Natural killer cell (primary cell): ENCODE results near the gene BNIP3. TPM values are rescaled to one million over a fixed set of nuclear protein-coding genes. Genes with fewer than 3 reads are reported as not detected.

Source experiments
- ATAC-seq, 3 donors: fragments of 150-1000 bp in 2 of 3; fragments of 200-7000 bp in 1 of 3; cut with Tn5 transposase; 1 replicate in 1 of 3; 2 replicates in 2 of 3; pipeline ENCODE4 v1.10.0; 2021; ENCODE audit warnings: mild to moderate bottlenecking in 2 of 3, moderate library complexity in 2 of 3
- DNase-seq, 2 donors: peaks; one replicate each; pipeline versions ENCODE4 v3.0.0 to v3.0.0-alpha.2; 2013 to 2021; ENCODE audit warnings: mixed read lengths in 1 of 2
- H3K27ac ChIP-seq: one replicate; pipeline ENCODE4 v1.5.1; 2013; ENCODE audit warnings: mild to moderate bottlenecking, low read length
- H3K27me3 ChIP-seq: one replicate; pipeline ENCODE4 v1.6.1; 2013; ENCODE audit warnings: low read length; ENCODE audit not compliant: control insufficient read depth, insufficient read depth
- H3K36me3 ChIP-seq: one replicate; pipeline ENCODE4 v1.6.1; 2013; ENCODE audit warnings: low read length; ENCODE audit not compliant: control insufficient read depth, insufficient read depth
- H3K4me1 ChIP-seq: one replicate; pipeline ENCODE4 v1.6.1; 2013; ENCODE audit warnings: low read length; ENCODE audit not compliant: control insufficient read depth, insufficient read depth
- H3K4me3 ChIP-seq: one replicate; pipeline ENCODE4 v1.5.1; 2013; ENCODE audit warnings: low read length
- H3K9me3 ChIP-seq: one replicate; pipeline ENCODE4 v1.6.1; 2013; ENCODE audit warnings: low read length; ENCODE audit not compliant: control insufficient read depth, insufficient read depth
- H3K27ac Mint-ChIP-seq, 2 donors: one replicate each; pipeline ENCODE4 v1.8.0; 2022; ENCODE audit warnings: mild to moderate bottlenecking in 2 of 2, mixed read lengths in 2 of 2, moderate library complexity in 1 of 2
- H3K27me3 Mint-ChIP-seq, 2 donors: one replicate each; pipeline ENCODE4 v1.8.0; 2022; ENCODE audit warnings: low read depth in 2 of 2, mixed read lengths in 2 of 2
- H3K36me3 Mint-ChIP-seq: one replicate; pipeline ENCODE4 v1.8.0; 2022; ENCODE audit warnings: mixed read lengths
- H3K4me1 Mint-ChIP-seq, 2 donors: one replicate each; pipeline ENCODE4 v1.8.0; 2022; ENCODE audit warnings: mixed read lengths in 2 of 2
- H3K4me3 Mint-ChIP-seq: one replicate; pipeline ENCODE4 v1.8.0; 2022; ENCODE audit warnings: mild to moderate bottlenecking, moderate library complexity, mixed read lengths
- H3K9me3 Mint-ChIP-seq, 2 donors: one replicate each; pipeline ENCODE4 v1.8.0; 2022; ENCODE audit warnings: mixed read lengths in 2 of 2
- WGBS: methylation state at CpG from one replicate; pipeline ENCODE4 v1.1.7; 2013; ENCODE audit warnings: missing lambda C conversion rate; ENCODE audit not compliant: insufficient coverage; 5-methylcytosine and 5-hydroxymethylcytosine counted together
- intact Hi-C: fragments of 100-400 bp; cut with micrococcal nuclease; formaldehyde crosslinking; loops from one replicate; pipeline ENCODE4 v1.14.2; 2022
- total RNA-seq, 4 donors: library from RNA; stranded (reverse); fragments of 120-200 nt in 1 of 4; gene quantifications; one replicate each; pipeline versions ENCODE4 v1.2.3 to v1.2.4, GENCODE V29; 2013 to 2022
- TF ChIP-seq, protein P1 (sequence below): fragments of 200-600 bp; IDR thresholded peaks from one replicate; pipeline ENCODE4 v1.8.0; 2022; ENCODE audit warnings: antibody characterized with exemption

Gene BNIP3
- total RNA-seq, 3 donors from 2014 or later (not counting 1 experiment from before 2014, with no cell fraction given) = 9.9 to 12.9 (median 12.1) TPM

DNA sequence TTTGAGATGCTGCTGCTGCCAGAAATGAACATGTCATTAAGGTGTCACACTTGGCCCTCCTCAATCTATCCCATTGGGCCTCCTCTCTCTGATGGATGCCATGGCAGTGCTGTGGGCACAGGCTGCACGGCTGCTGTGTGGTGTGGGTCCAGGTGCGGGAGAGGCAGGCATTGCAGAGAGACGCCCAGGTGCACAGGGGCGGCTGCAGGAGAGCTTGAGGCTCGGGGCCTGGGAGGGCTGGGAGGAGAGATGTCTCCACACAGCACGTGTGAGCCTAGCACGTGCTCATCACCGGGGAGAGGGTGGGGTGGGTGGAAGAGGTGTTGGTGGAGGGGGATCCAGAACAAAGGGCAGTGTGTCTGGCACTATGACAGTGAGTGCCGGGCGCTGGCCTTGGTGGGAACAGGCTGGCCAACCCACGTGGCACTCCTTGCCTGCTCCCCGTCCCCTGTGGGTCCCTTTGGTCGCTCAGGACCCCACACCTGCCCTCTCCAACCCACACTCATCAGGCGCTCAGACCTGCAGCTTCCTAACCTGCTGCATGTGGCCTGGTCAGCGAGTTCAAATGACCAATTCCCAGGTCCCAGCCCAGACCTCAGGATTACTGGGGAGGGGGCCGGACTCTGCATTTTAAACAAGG is 39.9 kb upstream of the BNIP3 start:
- ATAC-seq (no peak), DNase-seq (no peak)
- Mint-ChIP-seq H3K9me3 (no peaks in the 10 kb centered on the region), H3K36me3 (no peaks in the 10 kb centered on the region), H3K27ac (no peak overlapping the region), H3K27me3 (peaks cover 11 to 21% of the 10 kb centered on the region in 2 donors), H3K4me3 (no peak overlapping the region), H3K4me1 (peaks cover 7% of the 10 kb centered on the region in 2 donors)
- H3K4me3 ChIP-seq = no peak overlapping the region
- H3K27me3 ChIP-seq = peaks cover 6% of the 10 kb centered on the region
- no peaks in the 10 kb centered on the region for H3K9me3 ChIP-seq
- TF ChIP-seq, protein P1, sequence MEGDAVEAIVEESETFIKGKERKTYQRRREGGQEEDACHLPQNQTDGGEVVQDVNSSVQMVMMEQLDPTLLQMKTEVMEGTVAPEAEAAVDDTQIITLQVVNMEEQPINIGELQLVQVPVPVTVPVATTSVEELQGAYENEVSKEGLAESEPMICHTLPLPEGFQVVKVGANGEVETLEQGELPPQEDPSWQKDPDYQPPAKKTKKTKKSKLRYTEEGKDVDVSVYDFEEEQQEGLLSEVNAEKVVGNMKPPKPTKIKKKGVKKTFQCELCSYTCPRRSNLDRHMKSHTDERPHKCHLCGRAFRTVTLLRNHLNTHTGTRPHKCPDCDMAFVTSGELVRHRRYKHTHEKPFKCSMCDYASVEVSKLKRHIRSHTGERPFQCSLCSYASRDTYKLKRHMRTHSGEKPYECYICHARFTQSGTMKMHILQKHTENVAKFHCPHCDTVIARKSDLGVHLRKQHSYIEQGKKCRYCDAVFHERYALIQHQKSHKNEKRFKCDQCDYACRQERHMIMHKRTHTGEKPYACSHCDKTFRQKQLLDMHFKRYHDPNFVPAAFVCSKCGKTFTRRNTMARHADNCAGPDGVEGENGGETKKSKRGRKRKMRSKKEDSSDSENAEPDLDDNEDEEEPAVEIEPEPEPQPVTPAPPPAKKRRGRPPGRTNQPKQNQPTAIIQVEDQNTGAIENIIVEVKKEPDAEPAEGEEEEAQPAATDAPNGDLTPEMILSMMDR = no peak
- WGBS = 81% methylated on average over 16 of the region's 16 CpGs
- intact Hi-C loops = no loop called here
- no peak overlapping the region for H3K27ac ChIP-seq
- no peaks in the 10 kb centered on the region for H3K36me3 ChIP-seq
- H3K4me1 ChIP-seq = peaks cover 7% of the 10 kb centered on the region

DNA sequence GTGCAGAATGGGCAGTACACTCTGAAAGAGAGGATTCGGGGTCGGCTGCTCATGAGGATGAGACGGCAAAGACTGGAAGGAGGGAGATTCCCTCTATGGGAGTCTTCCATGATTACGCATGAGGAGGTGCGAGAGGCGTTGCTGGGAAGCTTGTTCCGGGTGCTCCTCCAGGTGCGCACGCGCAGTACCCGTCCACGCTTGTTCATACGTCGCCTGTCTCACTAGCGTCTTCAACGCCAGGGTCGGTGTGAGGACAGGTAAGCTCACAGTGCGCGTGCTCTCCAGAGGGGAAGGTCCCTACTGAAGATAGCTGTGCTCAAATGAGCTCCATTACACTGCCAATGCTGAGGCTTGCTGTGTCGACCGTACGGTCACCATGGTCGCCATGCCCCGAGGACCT is 39.3 kb upstream of the BNIP3 start:
- Mint-ChIP-seq H3K9me3 (no peaks in the 10 kb centered on the region), H3K4me3 (no peak overlapping the region), H3K27me3 (peaks cover 11 to 21% of the 10 kb centered on the region in 2 donors), H3K4me1 (peaks cover 7% of the 10 kb centered on the region in 2 donors), H3K27ac (no peak overlapping the region), H3K36me3 (no peaks in the 10 kb centered on the region)
- no peak overlapping the region for H3K4me3 ChIP-seq
- 96% methylated on average over 24 of the region's 24 CpGs for WGBS
- TF ChIP-seq, protein P1 = no peak
- H3K27ac ChIP-seq = no peak overlapping the region
- peaks cover 6% of the 10 kb centered on the region for H3K27me3 ChIP-seq
- H3K36me3 ChIP-seq = no peaks in the 10 kb centered on the region
- no peak for ATAC-seq
- H3K9me3 ChIP-seq = no peaks in the 10 kb centered on the region
- intact Hi-C loops = no loop called here
- DNase-seq = no peak
- H3K4me1 ChIP-seq = peaks cover 7% of the 10 kb centered on the region

DNA sequence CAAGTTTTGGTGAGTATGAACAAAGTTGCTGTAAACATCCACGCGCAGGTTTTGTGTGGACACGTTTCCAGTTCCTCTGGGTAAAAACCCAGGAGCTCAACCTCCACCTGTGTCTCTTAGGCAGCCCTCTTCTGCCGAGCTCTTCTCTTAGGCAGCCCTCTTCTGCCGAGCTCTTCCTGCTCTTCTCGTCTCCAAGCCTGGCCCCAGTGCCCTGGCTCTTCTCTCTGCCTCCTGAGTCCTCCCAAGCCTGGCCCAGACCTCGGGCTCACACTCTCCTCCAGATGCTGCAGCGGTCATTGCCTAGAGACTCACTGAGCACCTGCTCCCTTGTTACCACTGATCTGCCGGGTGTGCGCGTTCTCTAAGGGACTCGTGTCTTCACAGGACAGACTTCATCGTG is 38.7 kb upstream of the BNIP3 start:
- no peak for DNase-seq
- Histone ChIP-seq H3K27ac (no peak overlapping the region), H3K4me1 (peaks cover 7% of the 10 kb centered on the region), H3K9me3 (no peaks in the 10 kb centered on the region), H3K27me3 (peaks cover 6% of the 10 kb centered on the region), H3K36me3 (no peaks in the 10 kb centered on the region), H3K4me3 (no peak overlapping the region)
- Mint-ChIP-seq H3K4me3 (no peak overlapping the region), H3K4me1 (peaks cover 7% of the 10 kb centered on the region in 2 donors), H3K9me3 (no peaks in the 10 kb centered on the region), H3K36me3 (no peaks in the 10 kb centered on the region), H3K27me3 (peaks cover 11 to 21% of the 10 kb centered on the region in 2 donors), H3K27ac (no peak overlapping the region)
- TF ChIP-seq, protein P1 = no peak
- 74% methylated on average over 13 of the region's 13 CpGs for WGBS
- intact Hi-C loops = no loop called here
- no peak for ATAC-seq

DNA sequence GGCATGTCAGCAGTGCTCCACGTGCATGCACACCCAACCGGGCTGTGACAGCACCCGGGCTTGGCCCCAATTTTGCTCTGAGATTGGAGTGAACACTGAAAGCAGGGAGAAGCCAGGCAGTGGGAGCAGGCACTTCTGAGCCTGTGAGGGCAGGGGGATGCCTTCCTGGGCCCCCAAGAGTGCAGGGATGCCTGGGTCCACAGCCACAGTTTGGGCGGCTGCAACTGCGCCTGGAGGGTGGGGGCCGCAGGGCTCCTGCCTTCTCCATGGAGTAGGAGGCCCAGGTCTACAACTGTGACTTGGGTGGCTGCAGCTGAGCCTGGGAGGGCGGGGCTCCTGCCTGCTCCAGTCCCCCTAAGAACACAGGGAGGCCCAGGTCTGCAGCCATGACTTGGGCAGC is 37.6 kb upstream of the BNIP3 start:
- Histone ChIP-seq H3K27me3 (peaks cover 6% of the 10 kb centered on the region), H3K4me1 (peaks cover 7% of the 10 kb centered on the region), H3K4me3 (no peak overlapping the region), H3K27ac (no peak overlapping the region), H3K9me3 (no peaks in the 10 kb centered on the region), H3K36me3 (no peaks in the 10 kb centered on the region)
- DNase-seq (no peak), ATAC-seq (no peak)
- intact Hi-C loops = no loop called here
- H3K4me1 Mint-ChIP-seq = peaks cover 7 to 10% of the 10 kb centered on the region in 2 donors
- no peaks in the 10 kb centered on the region for H3K9me3 Mint-ChIP-seq
- peaks cover 8 to 14% of the 10 kb centered on the region in 2 donors for H3K27me3 Mint-ChIP-seq
- TF ChIP-seq, protein P1 = no peak
- WGBS = 90% methylated on average over 7 of the region's 7 CpGs
- no peaks in the 10 kb centered on the region for H3K36me3 Mint-ChIP-seq
- no peak overlapping the region for H3K4me3 Mint-ChIP-seq
- no peak overlapping the region for H3K27ac Mint-ChIP-seq
